ELR (cell line): ENCODE results near the gene EHMT1.

Experiments
- DNase-seq: peaks from one replicate; pipeline ENCODE4 v3.0.0-alpha.2; 2015; ENCODE audit warnings: low read depth

Gene EHMT1

DNA sequence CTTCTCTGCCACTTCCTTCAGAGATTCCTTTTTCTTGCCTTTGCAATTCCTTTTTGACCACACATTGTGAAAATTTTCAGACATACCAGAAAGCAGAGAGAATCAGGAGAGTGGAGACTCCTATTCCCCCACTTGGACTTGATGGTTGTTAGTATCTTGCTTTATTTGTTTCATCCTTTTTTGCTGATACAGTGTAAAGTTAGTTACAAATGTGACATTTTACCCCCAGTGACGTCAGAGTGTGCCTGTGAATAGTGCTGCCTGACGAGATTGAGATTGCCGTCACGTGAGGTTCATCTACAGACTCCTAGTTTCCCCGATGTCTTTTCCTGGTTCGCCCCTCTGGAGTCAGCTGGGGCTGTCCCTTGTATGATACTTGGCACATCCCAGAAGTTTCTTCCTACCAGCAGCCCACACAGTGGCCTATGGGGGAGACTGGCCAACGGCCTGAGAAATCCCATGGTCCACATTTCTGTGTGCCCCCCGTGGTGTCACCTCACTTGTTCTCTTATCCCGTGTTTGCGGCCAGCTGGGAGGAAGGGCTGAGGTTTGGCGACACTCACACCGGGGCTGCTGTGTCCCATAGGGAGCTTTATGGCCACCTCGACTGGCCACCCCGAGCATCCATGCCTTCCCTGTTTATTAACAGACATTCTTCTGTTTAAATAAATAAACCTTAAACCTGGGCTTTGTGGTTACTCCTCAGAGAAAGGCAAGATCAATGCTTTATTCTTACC, 210.6 kb downstream of the EHMT1 start:
- DNase-seq, result no peak

GRCh38 chr9:137832191-137832700, 213.4 kb downstream of the EHMT1 start:
- no peak for DNase-seq

DNA sequence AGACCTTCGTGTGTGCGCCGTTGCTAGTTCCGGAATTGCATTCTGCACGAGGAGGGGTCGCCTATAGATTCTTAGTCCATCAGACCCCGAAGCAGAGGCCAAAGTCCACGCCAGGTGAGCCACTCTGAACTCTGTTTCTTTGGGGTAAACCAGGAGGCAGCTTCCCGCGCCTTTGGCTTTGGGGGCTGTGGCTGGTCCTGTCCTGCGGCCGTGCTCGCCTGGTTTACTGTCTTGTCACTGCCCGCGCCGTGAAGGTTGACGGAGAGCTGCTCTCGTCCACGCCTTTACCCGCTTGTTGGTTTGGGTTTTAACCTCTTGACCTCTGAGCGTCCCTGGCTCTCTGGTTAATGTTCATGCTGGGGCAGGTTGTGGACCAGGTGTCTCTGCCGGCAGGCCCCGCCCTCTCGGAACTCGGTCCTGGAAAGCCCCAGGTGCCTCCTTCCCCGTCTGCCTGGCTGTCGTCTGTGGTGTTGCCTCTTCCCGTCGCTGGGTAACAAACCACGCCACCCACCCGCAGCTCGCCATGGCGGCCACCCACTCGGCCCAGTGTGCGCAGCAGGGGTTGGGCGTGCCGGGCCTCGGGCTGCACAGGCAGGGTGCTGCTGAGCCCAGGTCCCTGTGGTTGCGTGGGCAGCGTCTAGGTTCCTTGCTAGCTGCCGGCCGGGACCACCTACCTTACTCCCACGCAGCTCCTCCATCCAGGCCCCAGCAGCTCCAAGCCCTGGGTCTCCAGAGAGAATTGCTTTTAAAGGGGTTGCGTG, 214.2 kb downstream of the EHMT1 start:
- DNase-seq, result no peak

DNA sequence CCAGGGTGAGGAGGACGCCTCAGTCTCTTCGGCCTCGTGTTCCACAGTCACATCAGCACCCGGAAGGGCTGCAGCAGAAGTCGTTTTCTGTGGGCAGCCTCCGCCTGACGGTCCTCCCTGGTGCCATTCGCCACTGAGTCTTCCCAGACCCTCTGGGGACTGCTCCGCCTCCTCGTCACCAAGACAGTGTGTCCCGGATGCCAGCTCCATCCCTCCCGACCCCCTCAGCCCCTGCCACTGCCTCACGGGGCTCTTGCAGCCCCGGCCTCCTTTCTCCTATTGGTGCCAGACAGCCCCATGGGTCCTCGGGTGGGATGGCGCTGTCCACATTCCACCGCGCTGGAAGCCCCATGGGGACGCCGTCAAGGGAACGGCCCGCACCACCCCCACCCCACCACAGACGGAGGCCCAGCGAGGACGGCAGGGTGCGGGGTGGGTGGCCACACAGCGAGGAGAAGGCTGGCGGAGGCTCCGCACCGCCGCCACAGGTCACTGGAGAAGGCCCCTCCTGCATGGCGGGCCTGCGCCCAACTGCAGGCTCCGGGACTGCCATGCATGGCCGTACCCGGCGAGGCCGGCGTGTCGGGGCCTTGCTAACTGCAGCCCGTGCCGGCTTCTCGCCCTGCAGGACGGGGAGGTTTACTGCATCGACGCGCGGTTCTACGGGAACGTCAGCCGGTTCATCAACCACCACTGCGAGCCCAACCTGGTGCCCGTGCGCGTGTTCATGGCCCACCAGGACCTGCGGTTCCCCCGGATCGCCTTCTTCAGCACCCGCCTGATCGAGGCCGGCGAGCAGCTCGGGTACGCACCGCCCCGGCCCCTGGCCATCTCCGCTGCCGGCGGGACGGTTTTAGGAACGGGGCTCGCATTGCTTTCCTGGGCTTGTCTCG, 215.2 kb downstream of the EHMT1 start:
- no peak for DNase-seq

DNA sequence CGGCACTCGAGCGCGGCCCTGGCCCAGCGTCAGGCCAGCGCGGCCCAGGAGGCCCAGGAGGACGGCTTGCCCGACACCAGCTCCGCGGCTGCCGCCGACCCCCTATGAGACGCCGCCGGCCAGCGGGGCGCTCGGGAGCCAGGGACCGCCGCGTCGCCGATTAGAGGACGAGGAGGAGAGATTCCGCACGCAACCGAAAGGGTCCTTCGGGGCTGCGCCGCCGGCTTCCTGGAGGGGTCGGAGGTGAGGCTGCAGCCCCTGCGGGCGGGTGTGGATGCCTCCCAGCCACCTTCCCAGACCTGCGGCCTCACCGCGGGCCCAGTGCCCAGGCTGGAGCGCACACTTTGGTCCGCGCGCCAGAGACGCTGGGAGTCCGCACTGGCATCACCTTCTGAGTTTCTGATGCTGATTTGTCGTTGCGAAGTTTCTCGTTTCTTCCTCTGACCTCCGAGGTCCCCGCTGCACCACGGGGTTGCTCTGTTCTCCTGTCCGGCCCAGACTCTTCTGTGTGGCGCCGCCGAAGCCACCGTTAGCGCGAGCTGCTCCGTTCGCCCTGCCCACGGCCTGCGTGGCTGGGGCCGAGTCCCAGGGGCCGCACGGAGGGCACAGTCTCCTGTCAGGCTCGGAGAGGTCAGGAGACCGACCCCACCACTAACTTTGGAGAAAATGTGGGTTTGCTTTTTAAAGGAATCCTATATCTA, 216.2 kb downstream of the EHMT1 start:
- DNase-seq, result no peak

DNA sequence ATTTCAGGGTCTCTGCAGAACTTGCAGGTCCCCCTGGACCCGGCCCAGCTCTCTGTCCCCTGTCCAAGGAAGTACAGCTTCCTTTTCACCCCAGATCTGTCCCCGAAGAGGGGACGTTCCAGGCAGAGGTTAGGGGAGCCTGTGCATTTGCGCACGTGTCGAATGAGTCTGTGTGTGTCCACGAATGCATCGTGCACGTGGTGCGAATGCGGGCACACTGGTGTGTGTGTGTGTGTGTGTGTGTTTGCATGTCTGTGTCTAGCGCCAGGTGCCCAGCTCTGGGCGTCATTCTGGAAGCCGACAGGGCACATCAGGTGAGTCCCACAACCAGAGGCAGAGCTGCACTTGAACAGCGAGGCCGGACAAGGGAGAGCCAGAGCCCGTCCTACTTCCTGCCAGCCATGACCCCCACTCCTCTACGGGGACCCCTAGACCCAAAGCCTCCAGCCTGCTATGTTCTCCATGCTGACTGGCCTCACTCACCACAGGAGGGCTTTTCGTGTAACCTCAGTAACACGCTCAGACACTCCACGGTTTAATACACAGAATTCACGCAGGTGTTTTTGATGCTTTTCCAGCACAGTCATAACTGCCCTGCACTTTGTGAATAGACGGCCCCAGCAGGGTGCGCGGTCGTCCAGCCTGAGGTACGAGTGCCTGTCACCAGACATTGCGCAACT, 217.5 kb downstream of the EHMT1 start:
- DNase-seq, result no peak

DNA sequence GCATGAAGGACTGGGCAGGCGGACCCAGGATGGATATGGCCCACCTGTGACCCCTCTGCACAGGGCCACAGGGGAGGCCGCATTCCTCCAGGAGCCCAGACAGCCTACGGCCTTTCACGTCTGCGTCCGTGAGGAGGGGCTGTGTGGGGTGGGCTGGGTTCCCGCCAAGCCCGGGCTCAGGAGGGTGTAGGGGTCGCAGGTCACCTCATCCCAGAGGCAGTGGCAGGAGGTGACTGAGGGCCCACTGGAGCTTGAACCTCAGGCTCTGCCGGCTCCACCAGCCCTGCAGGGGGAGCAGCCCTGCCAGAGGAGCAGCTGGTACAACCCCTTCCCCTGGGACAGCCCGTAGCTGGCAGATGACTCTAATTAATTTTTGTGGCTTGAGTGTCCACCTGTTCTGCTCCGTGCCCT, 218.0 kb downstream of the EHMT1 start:
- DNase-seq, result no peak

GRCh38 chr9:137837345-137838278, 218.8 kb downstream of the EHMT1 start:
- no peak for DNase-seq

DNA sequence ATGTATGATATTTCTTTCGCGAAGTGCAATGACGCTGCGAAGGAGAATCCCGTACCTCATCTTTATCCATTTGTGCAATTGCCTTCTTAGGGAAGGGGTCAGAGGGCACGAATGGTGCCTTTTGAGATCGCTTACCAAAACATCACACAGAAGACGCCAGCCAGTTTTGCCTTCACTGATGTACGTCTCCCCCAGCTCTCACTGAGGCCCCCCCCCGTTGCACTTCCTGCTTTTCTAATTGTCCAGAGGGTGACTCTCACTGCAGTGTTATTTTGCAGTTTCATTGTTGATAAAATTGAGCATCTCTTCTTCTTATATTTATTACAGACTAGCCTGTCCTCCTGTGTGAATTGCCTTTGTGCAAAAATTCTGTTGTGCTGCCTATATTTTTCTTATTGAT, 219.8 kb downstream of the EHMT1 start:
- DNase-seq, result no peak

DNA sequence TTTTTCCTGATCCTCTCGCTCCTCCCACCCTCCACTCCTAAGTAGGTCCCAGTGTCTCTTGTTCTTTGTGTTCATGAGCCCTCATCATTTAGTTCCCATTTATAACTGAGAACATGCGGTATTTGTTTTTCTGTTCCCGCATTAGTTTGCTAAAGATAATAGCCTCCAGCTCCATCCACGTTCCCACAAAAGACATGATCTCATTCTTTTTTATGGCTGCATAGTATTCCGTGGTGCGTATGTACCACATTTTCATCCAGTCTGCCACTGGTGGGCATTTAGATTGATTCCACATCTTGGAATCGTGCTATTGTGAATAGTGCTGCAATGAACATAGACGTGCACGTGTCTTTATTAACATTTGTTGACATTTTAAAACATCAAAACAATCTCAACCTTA, 224.6 kb downstream of the EHMT1 start:
- DNase-seq, result no peak

GRCh38 chr9:137851516-137852267, 232.9 kb downstream of the EHMT1 start:
- no peak for DNase-seq

DNA sequence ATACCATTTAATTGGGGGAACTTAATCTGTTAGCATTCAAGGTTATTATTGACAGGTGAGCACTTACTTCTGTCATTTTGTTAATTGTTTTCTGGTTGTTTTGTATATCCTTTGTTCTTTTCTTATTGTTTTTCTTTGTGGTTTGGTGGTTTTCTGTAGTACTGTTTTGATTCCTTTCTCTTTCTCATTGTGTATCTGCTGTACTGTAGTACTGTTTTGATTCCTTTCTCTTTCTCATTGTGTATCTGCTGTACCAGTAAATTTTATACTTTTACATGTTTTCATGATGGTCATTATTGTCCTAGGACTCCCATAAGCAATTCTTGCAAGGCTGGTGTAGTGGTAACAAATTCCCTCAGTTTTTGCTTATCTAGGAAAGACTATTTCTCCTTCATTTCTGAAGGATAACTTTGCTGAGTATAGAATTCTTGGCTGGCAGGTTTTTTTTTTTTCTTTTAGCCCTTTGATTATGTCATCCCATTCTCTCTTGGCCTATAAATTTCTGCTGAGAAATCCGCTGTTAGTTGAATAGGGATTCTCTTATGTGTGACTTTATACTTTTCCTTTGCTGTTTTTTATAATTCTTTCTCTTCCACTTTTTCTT, 234.7 kb downstream of the EHMT1 start:
- DNase-seq, result no peak

DNA sequence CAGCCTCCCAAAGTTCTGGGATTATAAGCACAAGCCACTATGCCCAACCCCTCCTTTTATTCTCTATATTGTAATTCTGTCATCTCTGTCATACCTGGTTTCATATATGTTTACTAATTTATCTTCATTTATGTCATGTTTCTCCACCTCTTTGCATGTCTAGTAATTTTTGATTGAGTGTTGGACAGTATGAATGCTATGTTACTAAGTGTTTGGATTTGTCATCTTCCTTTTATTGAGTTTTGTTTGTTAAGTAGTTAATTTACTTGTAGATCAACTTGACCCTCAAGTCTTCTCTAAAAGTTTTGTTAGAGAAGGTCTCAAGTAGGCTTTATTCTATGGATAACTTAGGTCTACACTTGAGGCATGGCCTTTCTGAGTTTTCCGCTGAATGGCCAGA, 241.6 kb downstream of the EHMT1 start:
- no peak for DNase-seq

GRCh38 chr9:137865581-137866145, 246.9 kb downstream of the EHMT1 start:
- no peak for DNase-seq

GRCh38 chr9:137866226-137867141, 247.7 kb downstream of the EHMT1 start:
- no peak for DNase-seq

- no peak for DNase-seq
Observed at GRCh38 chr9:137870432-137870831, 251.6 kb downstream of the EHMT1 start.

GRCh38 chr9:137872296-137872695, 253.5 kb downstream of the EHMT1 start:
- no peak for DNase-seq
